Fibroblast of skin of right quadriceps (primary cell): ENCODE results near the gene SCLY.

ENCODE experiments used
- DNase-seq: peaks from one replicate; pipeline ENCODE4 v3.0.0-alpha.2; 2013

The SCLY gene

GRCh38 chr2:238077292-238077691, 16.5 kb downstream of the SCLY start:
- peak; percentile 47 for DNase-seq

- DNase-seq, result no peak
Measured at GRCh38 chr2:238079874-238080327, 19.1 kb downstream of the SCLY start.

GRCh38 chr2:238080518-238080917, 19.7 kb downstream of the SCLY start:
- DNase-seq, result no peak

- no peak for DNase-seq
Measured at GRCh38 chr2:238081150-238081549, 20.3 kb downstream of the SCLY start.

- no peak for DNase-seq
Measured at GRCh38 chr2:238081561-238081960, 20.8 kb downstream of the SCLY start.

- DNase-seq, result no peak
Measured at GRCh38 chr2:238082151-238082550, 21.4 kb downstream of the SCLY start.

- DNase-seq, result no peak
Measured at GRCh38 chr2:238082827-238083226, 22.0 kb downstream of the SCLY start.

- no peak for DNase-seq
Measured at GRCh38 chr2:238083919-238084318, 23.1 kb downstream of the SCLY start.

GRCh38 chr2:238084761-238085160, 24.0 kb downstream of the SCLY start:
- DNase-seq, result no peak

- DNase-seq, result no peak
Measured at GRCh38 chr2:238085899-238086298, 25.1 kb downstream of the SCLY start.

GRCh38 chr2:238087211-238087610, 26.4 kb downstream of the SCLY start:
- no peak for DNase-seq

GRCh38 chr2:238090887-238091286, 30.1 kb downstream of the SCLY start:
- no peak for DNase-seq

GRCh38 chr2:238091436-238092060, 30.7 kb downstream of the SCLY start:
- no peak for DNase-seq

GRCh38 chr2:238092486-238093035, 31.8 kb downstream of the SCLY start:
- DNase-seq, result no peak

- no peak for DNase-seq
Measured at GRCh38 chr2:238093181-238094140, 32.7 kb downstream of the SCLY start.

- DNase-seq, result no peak
Measured at GRCh38 chr2:238094438-238095022, 33.7 kb downstream of the SCLY start.

GRCh38 chr2:238095143-238095542, 34.3 kb downstream of the SCLY start:
- no peak for DNase-seq

GRCh38 chr2:238096311-238097011, 35.7 kb downstream of the SCLY start:
- no peak for DNase-seq

- DNase-seq, result no peak
Measured at GRCh38 chr2:238097201-238097987, 36.6 kb downstream of the SCLY start.

- peak; percentile 20 for DNase-seq
Measured at GRCh38 chr2:238097988-238098871, 37.4 kb downstream of the SCLY start.
